Fibroblast of the aortic adventitia (primary cell): ENCODE measurements around the gene KIF26B. TPM values are rescaled to one million over a fixed set of nuclear protein-coding genes. Genes with fewer than 3 reads are reported as not detected.

ENCODE experiments used
- DNase-seq: peaks from one replicate; pipeline ENCODE4 v3.0.0-alpha.2; 2010; ENCODE audit warnings: low read depth
- H3K4me3 ChIP-seq: 2 replicates; pipeline ENCODE4 v1.5.1; 2011; ENCODE audit warnings: low read depth, mild to moderate bottlenecking, control low read depth, low read length, moderate library complexity
- CTCF ChIP-seq: IDR thresholded peaks from 2 replicates; pipeline ENCODE4 v1.5.1; 2011; ENCODE audit warnings: mild to moderate bottlenecking, low read length, control low read depth, inconsistent platforms; ENCODE audit not compliant: insufficient read depth
- total RNA-seq: library from RNA; depleted of rRNA; stranded (reverse); fragments of >200 nt; gene quantifications from 2 replicates; pipeline ENCODE4 v1.2.3, GENCODE V29; 2012; ENCODE audit warnings: low replicate concordance

KIF26B gene
- total RNA-seq, 1 donor = 4.6 TPM

GRCh38 chr1:245614476-245614875, 459.7 kb downstream of the KIF26B start:
- no peak for DNase-seq
- TF ChIP-seq CTCF = no peak
- H3K4me3 ChIP-seq = no peak overlapping the region

- H3K4me3 ChIP-seq = no peak overlapping the region
- DNase-seq = peak; percentile 17
- TF ChIP-seq CTCF = no peak
These were observed 460.2 kb downstream of the KIF26B start for GRCh38 chr1:245615001-245615400.

- DNase-seq = no peak
- no peak for TF ChIP-seq CTCF
- no peak overlapping the region for H3K4me3 ChIP-seq
These were observed 466.8 kb downstream of the KIF26B start for GRCh38 chr1:245621589-245621988.

- no peak for DNase-seq
- no peak overlapping the region for H3K4me3 ChIP-seq
- TF ChIP-seq CTCF = no peak
These were observed 467.7 kb downstream of the KIF26B start for GRCh38 chr1:245622332-245623014.

GRCh38 chr1:245641384-245641783, 486.6 kb downstream of the KIF26B start:
- DNase-seq = no peak
- no peak for TF ChIP-seq CTCF
- no peak overlapping the region for H3K4me3 ChIP-seq

GRCh38 chr1:245645406-245645805, 490.6 kb downstream of the KIF26B start:
- H3K4me3 ChIP-seq = no peak overlapping the region
- TF ChIP-seq CTCF = no peak
- DNase-seq = no peak

GRCh38 chr1:245645894-245646293, 491.1 kb downstream of the KIF26B start:
- TF ChIP-seq CTCF = no peak
- no peak for DNase-seq
- no peak overlapping the region for H3K4me3 ChIP-seq
